Stomach (tissue), 9 donors: Measurements from ENCODE around the gene FUOM. TPM values are rescaled to one million over a fixed set of nuclear protein-coding genes. Genes with fewer than 3 reads are reported as not detected.

Source experiments
- DNase-seq, 2 donors: peaks; one replicate each; pipeline versions ENCODE4 v3.0.0 to v3.0.0-alpha.2; 2013 to 2019
- H3K27ac ChIP-seq, 5 donors: fragments of 200-600 bp in 4 of 5; sonication (generic) in 4 of 5; one replicate each; pipeline ENCODE4 v1.5.1; 2013 to 2019; ENCODE audit warnings: mild to moderate bottlenecking in 1 of 5, moderate library complexity in 1 of 5
- H3K27me3 ChIP-seq, 3 donors: fragments of 200-600 bp; sonication (generic); one replicate each; pipeline ENCODE4 v1.5.1; 2017 to 2019; ENCODE audit warnings: mixed run types in 1 of 3
- H3K36me3 ChIP-seq, 4 donors: fragments of 200-600 bp; sonication (generic); 1 replicate in 3 of 4; 2 replicates in 1 of 4; pipeline ENCODE4 v1.5.1; 2016 to 2019
- H3K4me1 ChIP-seq, 4 donors: fragments of 200-600 bp; sonication (generic); one replicate each; pipeline ENCODE4 v1.5.1; 2016 to 2019
- H3K4me3 ChIP-seq, 4 donors: fragments of 200-600 bp; sonication (generic) in 3 of 4; one replicate each; pipeline ENCODE4 v1.5.1; 2016 to 2019; ENCODE audit warnings: mild to moderate bottlenecking in 1 of 4
- H3K9me3 ChIP-seq, 4 donors: fragments of 200-600 bp; sonication (generic); one replicate each; pipeline ENCODE4 v1.5.1; 2016 to 2019
- CTCF ChIP-seq, 7 experiments: fragments of 450-650 bp in 4 of 7; fragments of 200-600 bp in 3 of 7; sonication (generic) in 3 of 7; IDR thresholded peaks; one replicate each; pipeline ENCODE4 v1.5.1; 2016 to 2019; ENCODE audit warnings: antibody characterized with exemption in 7 of 7, control low read depth in 2 of 7, mild to moderate bottlenecking in 1 of 7
- EP300 ChIP-seq: sonication (generic); formaldehyde crosslinking; IDR thresholded peaks from one replicate; pipeline ENCODE4 v1.6.1; 2017; ENCODE audit warnings: antibody characterized with exemption
- POLR2A ChIP-seq, 4 donors: fragments of 450-650 bp; IDR thresholded peaks; one replicate each; pipeline ENCODE4 v1.6.1; 2016; ENCODE audit warnings: antibody characterized with exemption in 4 of 4, control low read depth in 2 of 4, mild to moderate bottlenecking in 1 of 4, moderate library complexity in 1 of 4
- POLR2AphosphoS5 ChIP-seq, 3 donors: sonication (generic); formaldehyde crosslinking; IDR thresholded peaks; one replicate each; pipeline ENCODE4 v1.6.1; 2016; ENCODE audit warnings: antibody characterized with exemption in 3 of 3
- WGBS, 5 donors: extraction: QIAGEN DNeasy Blood & Tissue Kit in 3 of 5; methylation state at CpG; one replicate each; pipeline versions ENCODE4 v1.1.5 to v1.1.7; 2013 to 2018; 5-methylcytosine and 5-hydroxymethylcytosine counted together
- intact Hi-C: fragments of 100-400 bp; cut with DNase I; formaldehyde crosslinking; loops from one replicate; pipeline ENCODE4 v1.15.1; 2023; ENCODE audit warnings: low total_unique reads
- polyA plus RNA-seq, 3 donors: library from polyadenylated mRNA; stranded (reverse); fragments of 200-250 nt; gene quantifications; one replicate each; pipeline ENCODE4 v1.2.3, GENCODE V29; 2013
- total RNA-seq, 5 donors: library from RNA; depleted of rRNA; stranded (reverse); fragments of >200 nt; gene quantifications; one replicate each; pipeline versions ENCODE4 v1.1.0 to v1.2.3, GENCODE V29; 2014 to 2016
- donor health status: healthy with polysubstance abuse.
- donor health status: Bipolar disorder and iron deficiency.
- donor health status: healthy.

FUOM gene
- total and polyA plus RNA-seq, 8 donors, result 6.4 to 38.3 (median 17.9) TPM; not detected in 2

- intact Hi-C loops, result no loop called here
- H3K27me3 ChIP-seq, result no peaks in the 10 kb centered on the region
- peak overlapping the region in 1 of 5 donors; percentile 75 for H3K27ac ChIP-seq
- WGBS, 5 donors, result 74 to 80% (median 78%) methylated on average over 10 of the region's 10 CpGs
- H3K36me3 ChIP-seq, result peaks cover 33 to 100% (median 97%) of the 10 kb centered on the region in 4 donors
- no peak overlapping the region for H3K4me3 ChIP-seq
- H3K9me3 ChIP-seq, result no peaks in the 10 kb centered on the region
- DNase-seq, result peak in 1 of 2 donors; percentile 23
- no peak for TF ChIP-seq POLR2AphosphoS5 (IDR thresholded peaks at IDR 0.05)
- TF ChIP-seq EP300, result no peak
- peaks cover 0 to 15% (median 11%) of the 10 kb centered on the region in 4 donors for H3K4me1 ChIP-seq
These were observed 43.0 kb upstream of the FUOM start for GRCh38 chr10:133400624-133401424.

- peak in 1 of 2 donors; percentile 17 for DNase-seq
- intact Hi-C loops, result no loop called here
- WGBS, 5 donors, result 94 to 98% (median 95%) methylated on average over 16 to 19 of the region's 19 CpGs
- no peak overlapping the region for H3K4me3 ChIP-seq
- no peak overlapping the region for H3K27ac ChIP-seq
- H3K36me3 ChIP-seq, result peaks cover 33 to 85% (median 83%) of the 10 kb centered on the region in 4 donors
- H3K27me3 ChIP-seq, result no peaks in the 10 kb centered on the region
- no peaks in the 10 kb centered on the region for H3K9me3 ChIP-seq
- peaks cover 0 to 30% (median 25%) of the 10 kb centered on the region in 4 donors for H3K4me1 ChIP-seq
- TF ChIP-seq CTCF (IDR thresholded peaks at IDR 0.05), result no peak
- no peak for TF ChIP-seq EP300
- TF ChIP-seq POLR2AphosphoS5 (IDR thresholded peaks at IDR 0.05), result no peak
- TF ChIP-seq POLR2A (IDR thresholded peaks at IDR 0.05), result no peak
These were observed 41.3 kb upstream of the FUOM start for GRCh38 chr10:133399123-133399601.

- TF ChIP-seq CTCF (IDR thresholded peaks at IDR 0.05) (no peak), EP300 (no peak), POLR2AphosphoS5 (IDR thresholded peaks at IDR 0.05) (no peak), POLR2A (IDR thresholded peaks at IDR 0.05) (no peak)
- no peaks in the 10 kb centered on the region for H3K9me3 ChIP-seq
- H3K27me3 ChIP-seq, result no peaks in the 10 kb centered on the region
- 95 to 98% (median 97%) methylated on average over 7 of the region's 7 CpGs for WGBS, 5 donors
- DNase-seq, result no peak
- no peak overlapping the region for H3K27ac ChIP-seq
- H3K4me3 ChIP-seq, result no peak overlapping the region
- H3K4me1 ChIP-seq, result peaks cover 0 to 35% (median 30%) of the 10 kb centered on the region in 4 donors
- peaks cover 28 to 73% (median 72%) of the 10 kb centered on the region in 4 donors for H3K36me3 ChIP-seq
- intact Hi-C loops, result no loop called here
These were observed 40.1 kb upstream of the FUOM start for GRCh38 chr10:133397938-133398337.

GRCh38 chr10:133396035-133396624 lies 38.3 kb upstream of the FUOM start:
- H3K36me3 ChIP-seq, result peaks cover 16 to 62% (median 60%) of the 10 kb centered on the region in 4 donors

More at GRCh38 chr10:133396035-133396624, 38.3 kb upstream of the FUOM start:
- H3K27ac ChIP-seq, result no peak overlapping the region
- WGBS, 5 donors, result 93 to 96% (median 95%) methylated on average over 18 to 19 of the region's 19 CpGs
- no peak for TF ChIP-seq POLR2A (IDR thresholded peaks at IDR 0.05)
- TF ChIP-seq CTCF (IDR thresholded peaks at IDR 0.05), result no peak
- TF ChIP-seq POLR2AphosphoS5 (IDR thresholded peaks at IDR 0.05), result no peak
- no peak for TF ChIP-seq EP300
- intact Hi-C loops, result no loop called here
- H3K4me3 ChIP-seq, result no peak overlapping the region
- no peaks in the 10 kb centered on the region for H3K27me3 ChIP-seq
- DNase-seq, result peak in 1 of 2 donors; percentile 21
- H3K9me3 ChIP-seq, result no peaks in the 10 kb centered on the region
- peaks cover 0 to 33% (median 30%) of the 10 kb centered on the region in 4 donors for H3K4me1 ChIP-seq
